ENCODE data around the gene MTAP. TPM values are rescaled to one million over a fixed set of nuclear protein-coding genes. Genes with fewer than 3 reads are reported as not detected.

The MTAP gene
- total and polyA plus RNA-seq, 12 donors = 4.9 to 26.2 (median 20.6) TPM

- peaks cover 0 to 97% (median 36%) of the 10 kb centered on the region in 9 donors for H3K36me3 ChIP-seq
- intact Hi-C loops (cut with DNase I) = no loop called here
- no peaks in the 10 kb centered on the region for H3K4me1 ChIP-seq
Measured at GRCh38 chr9:21862871-21863270, 60.4 kb downstream of the MTAP start.

GRCh38 chr9:21864505-21864904, 62.1 kb downstream of the MTAP start:
- Histone ChIP-seq H3K27ac (no peak overlapping the region), H3K27me3 (no peaks in the 10 kb centered on the region), H3K4me3 (no peak overlapping the region), H3K4me1 (no peaks in the 10 kb centered on the region), H3K36me3 (peaks cover 0 to 93% (median 36%) of the 10 kb centered on the region in 9 donors), H3K9me3 (no peaks in the 10 kb centered on the region)
- TF ChIP-seq CTCF (IDR thresholded peaks at IDR 0.05) = no peak
- intact Hi-C loops (cut with DNase I) = no loop called here
- DNase-seq (no peak), ATAC-seq (no peak)
- 95 to 98% methylated on average over 5 of the region's 5 CpGs for WGBS, 2 donors

More at GRCh38 chr9:21862871-21863270, 60.4 kb downstream of the MTAP start:
- WGBS, 2 donors = 89 to 90% methylated on average over 1 of the region's 1 CpG
- no peak overlapping the region for H3K27ac ChIP-seq
- no peaks in the 10 kb centered on the region for H3K27me3 ChIP-seq
- H3K9me3 ChIP-seq = no peaks in the 10 kb centered on the region
- ATAC-seq (no peak), DNase-seq (no peak)
- no peak overlapping the region for H3K4me3 ChIP-seq
- no peak for TF ChIP-seq CTCF (IDR thresholded peaks at IDR 0.05)

- Histone ChIP-seq H3K9me3 (no peaks in the 10 kb centered on the region), H3K36me3 (peaks cover 0 to 83% (median 31%) of the 10 kb centered on the region in 9 donors), H3K27ac (no peak overlapping the region), H3K27me3 (no peaks in the 10 kb centered on the region), H3K4me1 (no peaks in the 10 kb centered on the region), H3K4me3 (no peak overlapping the region)
- TF ChIP-seq CTCF (IDR thresholded peaks at IDR 0.05) = no peak
- 97 to 100% methylated on average over 1 of the region's 1 CpG for WGBS, 2 donors
- intact Hi-C loops (cut with DNase I) = no loop called here
- no peak for ATAC-seq
- DNase-seq = no peak
Measured at GRCh38 chr9:21866302-21866701, 63.9 kb downstream of the MTAP start.

GRCh38 chr9:21871256-21871975, 69.0 kb downstream of the MTAP start:
- H3K9me3 ChIP-seq = peaks cover 0 to 18% (median 0%) of the 10 kb centered on the region in 11 donors
- intact Hi-C loops (cut with DNase I) = no loop called here
- H3K27me3 ChIP-seq = no peaks in the 10 kb centered on the region
- 92 to 96% methylated on average over 3 of the region's 3 CpGs for WGBS, 2 donors
- DNase-seq (no peak), ATAC-seq (no peak)
- H3K36me3 ChIP-seq = peaks cover 0 to 35% (median 0%) of the 10 kb centered on the region in 9 donors
- no peak overlapping the region for H3K4me3 ChIP-seq
- TF ChIP-seq CTCF (IDR thresholded peaks at IDR 0.05) = no peak
- no peak overlapping the region for H3K27ac ChIP-seq
- H3K4me1 ChIP-seq = peaks cover 0 to 8% (median 0%) of the 10 kb centered on the region in 9 donors
